ENCODE results near the gene PCDH8. TPM values are rescaled to one million over a fixed set of nuclear protein-coding genes. Genes with fewer than 3 reads are reported as not detected.

PCDH8 gene
- total and polyA plus RNA-seq, 2 donors (not counting 1 experiment from before 2014, with no cell fraction given) = not detected

DNA sequence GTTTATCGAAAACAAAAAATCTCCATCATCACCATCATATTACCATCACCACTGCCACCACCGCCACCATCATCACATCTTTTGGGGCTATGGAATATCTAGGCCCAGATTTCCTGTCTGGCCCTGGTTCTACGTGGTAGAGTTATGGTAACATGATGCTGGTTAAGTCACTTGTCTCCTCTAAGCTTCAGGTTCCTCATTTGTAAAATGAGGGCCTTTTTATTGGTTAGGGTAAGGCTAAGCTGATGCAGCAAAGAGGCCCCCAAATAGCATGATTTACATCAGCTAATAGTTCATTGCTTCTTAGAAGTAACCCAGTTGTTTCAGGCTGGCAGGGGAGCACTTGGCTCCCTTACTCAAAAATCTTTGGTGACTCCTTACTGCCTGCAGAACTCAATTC lies 37.9 kb downstream of the PCDH8 start:
- no peaks in the 10 kb centered on the region for H3K9me3 ChIP-seq (ENCODE audit: control insufficient read depth, insufficient read depth, low read depth, low read length)
- H4K20me1 ChIP-seq (ENCODE audit: control insufficient read depth, extremely low read depth, insufficient read depth, low read length) = no peaks in the 10 kb centered on the region
- no peak overlapping the region for H3K27ac ChIP-seq (ENCODE audit: insufficient read depth, low read length)
- no peaks in the 10 kb centered on the region for H3K36me3 ChIP-seq (ENCODE audit: control insufficient read depth, insufficient read depth, low read length)
- no peaks in the 10 kb centered on the region for H3K4me1 ChIP-seq (ENCODE audit: control insufficient read depth, extremely low read depth, insufficient read depth, low read length)
- H3K79me2 ChIP-seq (ENCODE audit: control insufficient read depth, insufficient read depth, low read length) = no peaks in the 10 kb centered on the region
- H2AFZ ChIP-seq (ENCODE audit: low read length) = no peak overlapping the region
- no peak overlapping the region for H3K4me2 ChIP-seq (ENCODE audit: extremely low read depth, insufficient read depth, low read length)
- H3K4me3 ChIP-seq (replicated peaks in 1 of 4; ENCODE audit: control extremely low read depth in 1 of 4, insufficient read depth in 1 of 4, low read depth in 3 of 4, low read length in 4 of 4) = no peak overlapping the region
- no peak for DNase-seq (ENCODE audit: low read depth in 2 of 2)
- H3K27me3 ChIP-seq (ENCODE audit: control insufficient read depth, insufficient read depth, low read length) = no peaks in the 10 kb centered on the region
- no peak for TF ChIP-seq EZH2 (IDR thresholded peaks at IDR 0.05; ENCODE audit: low read length, missing control alignments)
- no peak overlapping the region for H3K9ac ChIP-seq (ENCODE audit: insufficient read depth, low read length)

DNA sequence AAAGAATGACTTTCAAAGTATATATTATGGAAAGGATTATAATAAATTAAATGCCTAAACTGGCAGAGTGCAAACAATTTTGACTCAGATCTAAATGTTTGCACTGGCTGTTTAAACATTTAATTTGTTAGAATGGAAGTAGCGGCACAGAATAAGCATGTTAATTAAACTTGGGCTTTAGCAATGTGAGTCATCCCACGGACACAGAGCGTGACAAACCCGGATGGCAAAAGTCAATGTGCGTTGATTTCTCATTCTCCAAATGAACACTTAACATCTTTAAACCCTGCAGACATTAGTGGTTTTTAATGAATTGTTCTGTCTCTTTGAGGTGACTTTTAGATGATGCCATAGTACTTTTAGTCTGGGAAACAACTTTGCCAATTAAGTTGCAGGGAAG lies 38.4 kb downstream of the PCDH8 start:
- no peak overlapping the region for H2AFZ ChIP-seq (ENCODE audit: low read length)
- no peaks in the 10 kb centered on the region for H4K20me1 ChIP-seq (ENCODE audit: control insufficient read depth, extremely low read depth, insufficient read depth, low read length)
- no peak for TF ChIP-seq EZH2 (IDR thresholded peaks at IDR 0.05; ENCODE audit: low read length, missing control alignments)
- TF ChIP-seq, protein P1, sequence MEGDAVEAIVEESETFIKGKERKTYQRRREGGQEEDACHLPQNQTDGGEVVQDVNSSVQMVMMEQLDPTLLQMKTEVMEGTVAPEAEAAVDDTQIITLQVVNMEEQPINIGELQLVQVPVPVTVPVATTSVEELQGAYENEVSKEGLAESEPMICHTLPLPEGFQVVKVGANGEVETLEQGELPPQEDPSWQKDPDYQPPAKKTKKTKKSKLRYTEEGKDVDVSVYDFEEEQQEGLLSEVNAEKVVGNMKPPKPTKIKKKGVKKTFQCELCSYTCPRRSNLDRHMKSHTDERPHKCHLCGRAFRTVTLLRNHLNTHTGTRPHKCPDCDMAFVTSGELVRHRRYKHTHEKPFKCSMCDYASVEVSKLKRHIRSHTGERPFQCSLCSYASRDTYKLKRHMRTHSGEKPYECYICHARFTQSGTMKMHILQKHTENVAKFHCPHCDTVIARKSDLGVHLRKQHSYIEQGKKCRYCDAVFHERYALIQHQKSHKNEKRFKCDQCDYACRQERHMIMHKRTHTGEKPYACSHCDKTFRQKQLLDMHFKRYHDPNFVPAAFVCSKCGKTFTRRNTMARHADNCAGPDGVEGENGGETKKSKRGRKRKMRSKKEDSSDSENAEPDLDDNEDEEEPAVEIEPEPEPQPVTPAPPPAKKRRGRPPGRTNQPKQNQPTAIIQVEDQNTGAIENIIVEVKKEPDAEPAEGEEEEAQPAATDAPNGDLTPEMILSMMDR (conservative IDR thresholded peaks at IDR 0.05 in 1 of 2, IDR thresholded peaks at IDR 0.05 in 1 of 2; ENCODE audit: low read depth in 1 of 2, low read length in 2 of 2) = no peak
- DNase-seq (ENCODE audit: low read depth in 2 of 2) = no peak
- H3K9me3 ChIP-seq (ENCODE audit: control insufficient read depth, insufficient read depth, low read depth, low read length) = no peaks in the 10 kb centered on the region
- H3K79me2 ChIP-seq (ENCODE audit: control insufficient read depth, insufficient read depth, low read length) = no peaks in the 10 kb centered on the region
- no peaks in the 10 kb centered on the region for H3K27me3 ChIP-seq (ENCODE audit: control insufficient read depth, insufficient read depth, low read length)
- no peak overlapping the region for H3K4me2 ChIP-seq (ENCODE audit: extremely low read depth, insufficient read depth, low read length)
- no peak overlapping the region for H3K4me3 ChIP-seq (replicated peaks in 1 of 4; ENCODE audit: control extremely low read depth in 1 of 4, insufficient read depth in 1 of 4, low read depth in 3 of 4, low read length in 4 of 4)
- no peaks in the 10 kb centered on the region for H3K4me1 ChIP-seq (ENCODE audit: control insufficient read depth, extremely low read depth, insufficient read depth, low read length)
- no peak overlapping the region for H3K9ac ChIP-seq (ENCODE audit: insufficient read depth, low read length)
- H3K36me3 ChIP-seq (ENCODE audit: control insufficient read depth, insufficient read depth, low read length) = no peaks in the 10 kb centered on the region
- no peak overlapping the region for H3K27ac ChIP-seq (ENCODE audit: insufficient read depth, low read length)

DNA sequence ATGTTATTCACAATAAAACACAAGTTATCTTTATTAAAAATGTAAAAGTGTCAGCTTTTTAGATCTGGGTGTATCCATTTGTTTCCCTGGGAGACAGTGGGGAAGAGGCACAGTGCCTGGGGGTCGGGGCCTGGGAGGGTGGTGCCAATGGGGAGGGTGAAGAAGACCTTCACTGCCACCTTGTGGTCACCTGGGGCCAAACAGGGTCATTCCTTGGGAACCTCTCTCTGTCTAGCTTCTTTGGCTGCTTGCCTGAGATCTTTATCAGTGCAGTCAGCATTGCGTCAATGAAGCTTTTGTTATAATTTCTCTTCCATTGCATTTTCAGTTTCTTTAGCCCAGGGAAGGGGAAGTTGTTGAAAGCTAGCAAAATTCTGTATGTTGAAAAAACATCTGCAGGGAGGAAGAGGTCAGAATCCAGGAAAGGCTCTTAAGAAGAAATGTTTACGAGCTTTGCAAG lies 39.1 kb downstream of the PCDH8 start:
- H3K79me2 ChIP-seq (ENCODE audit: control insufficient read depth, insufficient read depth, low read length) = no peaks in the 10 kb centered on the region
- H2AFZ ChIP-seq (ENCODE audit: low read length) = no peak overlapping the region
- H3K9me3 ChIP-seq (ENCODE audit: control insufficient read depth, insufficient read depth, low read depth, low read length) = no peaks in the 10 kb centered on the region
- H3K4me1 ChIP-seq (ENCODE audit: control insufficient read depth, extremely low read depth, insufficient read depth, low read length) = no peaks in the 10 kb centered on the region
- H3K4me3 ChIP-seq (replicated peaks in 1 of 4; ENCODE audit: control extremely low read depth in 1 of 4, insufficient read depth in 1 of 4, low read depth in 3 of 4, low read length in 4 of 4) = no peak overlapping the region
- H4K20me1 ChIP-seq (ENCODE audit: control insufficient read depth, extremely low read depth, insufficient read depth, low read length) = no peaks in the 10 kb centered on the region
- no peak overlapping the region for H3K9ac ChIP-seq (ENCODE audit: insufficient read depth, low read length)
- H3K27ac ChIP-seq (ENCODE audit: insufficient read depth, low read length) = no peak overlapping the region
- H3K36me3 ChIP-seq (ENCODE audit: control insufficient read depth, insufficient read depth, low read length) = no peaks in the 10 kb centered on the region
- no peak for TF ChIP-seq EZH2 (IDR thresholded peaks at IDR 0.05; ENCODE audit: low read length, missing control alignments)
- TF ChIP-seq, protein P1 (conservative IDR thresholded peaks at IDR 0.05 in 1 of 2, IDR thresholded peaks at IDR 0.05 in 1 of 2; ENCODE audit: low read depth in 1 of 2, low read length in 2 of 2) = no peak
- H3K27me3 ChIP-seq (ENCODE audit: control insufficient read depth, insufficient read depth, low read length) = no peaks in the 10 kb centered on the region
- peak; percentile 35 to 40 for DNase-seq (ENCODE audit: low read depth in 2 of 2)
- H3K4me2 ChIP-seq (ENCODE audit: extremely low read depth, insufficient read depth, low read length) = no peak overlapping the region
